Fibroblast of lung (primary cell): ENCODE measurements around the gene WNT3A.

Experiments used
- CTCF ChIP-seq, 2 donors: IDR thresholded peaks in 1 of 2; conservative IDR thresholded peaks in 1 of 2; 1 replicate in 1 of 2; 2 replicates in 1 of 2; pipeline ENCODE4 v1.5.1; 2011 to 2012; ENCODE audit warnings: low read length in 2 of 2, control low read depth in 1 of 2, inconsistent platforms in 1 of 2, low read depth in 1 of 2, mild to moderate bottlenecking in 1 of 2
- EZH2 ChIP-seq: IDR thresholded peaks from 2 replicates; pipeline ENCODE4 v1.5.1; 2012; ENCODE audit warnings: low read length, control low read depth, mild to moderate bottlenecking; ENCODE audit errors: missing control alignments

- no peak for TF ChIP-seq CTCF (conservative IDR thresholded peaks at IDR 0.05 in 1 of 2, IDR thresholded peaks at IDR 0.05 in 1 of 2; ENCODE audit: low read depth in 1 of 2, low read length in 2 of 2)
- TF ChIP-seq EZH2 = no peak
Observed at GRCh38 chr1:228088586-228089498, 82.0 kb downstream of the WNT3A start.
